MM.1S (cell line): Measurements from ENCODE around the gene ACTRT3.

ENCODE experiments used
- DNase-seq: peaks from one replicate; pipeline ENCODE4 v3.0.0-alpha.2; 2015
- H2AFZ ChIP-seq: fragments of 300-600 bp; sonication (generic); 2 replicates; pipeline ENCODE4 v1.6.0; 2016; ENCODE audit warnings: antibody characterized with exemption, low read length
- H3F3A ChIP-seq: fragments of 300-600 bp; sonication (generic); 2 replicates; pipeline ENCODE4 v1.6.1; 2016; ENCODE audit warnings: mild to moderate bottlenecking, antibody characterized with exemption, low read length, moderate library complexity, mixed read lengths; ENCODE audit not compliant: insufficient read depth
- H3K27ac ChIP-seq: fragments of 300-600 bp; sonication (generic); 2 replicates; pipeline ENCODE4 v1.5.1; 2016; ENCODE audit warnings: mild to moderate bottlenecking, low read length
- H3K27me3 ChIP-seq: fragments of 300-600 bp; sonication (generic); replicated peaks from 2 replicates; pipeline ENCODE4 v1.6.0; 2016; ENCODE audit warnings: low read length; ENCODE audit not compliant: insufficient read depth
- H3K36me3 ChIP-seq: fragments of 300-600 bp; sonication (generic); replicated peaks from 2 replicates; pipeline ENCODE4 v1.6.1; 2016; ENCODE audit warnings: mild to moderate bottlenecking, low read length, mixed read lengths; ENCODE audit not compliant: insufficient read depth
- H3K4me1 ChIP-seq: fragments of 300-600 bp; sonication (generic); 2 replicates; pipeline ENCODE4 v1.6.1; 2016; ENCODE audit warnings: low read length, mixed read lengths
- H3K4me2 ChIP-seq: fragments of 300-600 bp; sonication (generic); 2 replicates; pipeline ENCODE4 v1.6.0; 2016; ENCODE audit warnings: low read depth, low read length
- H3K4me3 ChIP-seq: fragments of 300-600 bp; sonication (generic); 2 replicates; pipeline ENCODE4 v1.5.1; 2016; ENCODE audit warnings: low read length, mixed read lengths
- H3K79me2 ChIP-seq: fragments of 300-600 bp; sonication (generic); 2 replicates; pipeline ENCODE4 v1.6.1; 2016; ENCODE audit warnings: mixed run types, low read length, mixed read lengths
- H3K9ac ChIP-seq: fragments of 300-600 bp; sonication (generic); 2 replicates; pipeline ENCODE4 v1.6.1; 2016; ENCODE audit warnings: low read length, mixed read lengths
- H3K9me2 ChIP-seq: fragments of 300-600 bp; sonication (generic); replicated peaks from 2 replicates; pipeline ENCODE4 v1.6.1; 2016; ENCODE audit warnings: mild to moderate bottlenecking, low read length, mixed read lengths; ENCODE audit not compliant: insufficient read depth
- H3K9me3 ChIP-seq: fragments of 300-600 bp; sonication (generic); replicated peaks from 2 replicates; pipeline ENCODE4 v1.6.1; 2016; ENCODE audit warnings: mild to moderate bottlenecking, low read length, mixed read lengths; ENCODE audit not compliant: insufficient read depth
- H4K20me1 ChIP-seq: fragments of 300-600 bp; sonication (generic); 2 replicates; pipeline ENCODE4 v1.6.1; 2016; ENCODE audit warnings: mild to moderate bottlenecking, low read length, moderate library complexity, mixed read lengths; ENCODE audit not compliant: insufficient read depth
- CTCF ChIP-seq: fragments of 300-600 bp; sonication (generic); IDR thresholded peaks from 2 replicates; pipeline ENCODE4 v1.5.1; 2016; ENCODE audit warnings: antibody characterized with exemption, low read length, mixed read lengths
- EZH2 ChIP-seq: fragments of 300-600 bp; sonication (generic); optimal IDR thresholded peaks from 2 replicates; pipeline ENCODE3; 2017; ENCODE audit warnings: low read depth, mild to moderate bottlenecking, antibody characterized with exemption, low read length, mixed read lengths
- EZH2phosphoT487 ChIP-seq: fragments of 300-600 bp; sonication (generic); IDR thresholded peaks from 2 replicates; pipeline ENCODE4 v1.6.1; 2018; ENCODE audit warnings: antibody characterized with exemption, low read length

The ACTRT3 gene

GRCh38 chr3:169755488-169755887 lies 13.9 kb downstream of the ACTRT3 start:
- DNase-seq, result no peak
- Histone ChIP-seq H3K79me2 (no peaks in the 10 kb centered on the region), H3F3A (no peaks in the 10 kb centered on the region), H3K27ac (no peak overlapping the region), H3K36me3 (no peaks in the 10 kb centered on the region), H3K9ac (no peak overlapping the region), H3K27me3 (no peaks in the 10 kb centered on the region), H3K4me3 (no peak overlapping the region), H3K9me3 (no peaks in the 10 kb centered on the region), H3K9me2 (no peaks in the 10 kb centered on the region), H3K4me1 (peaks cover 12% of the 10 kb centered on the region), H2AFZ (no peak overlapping the region), H3K4me2 (no peak overlapping the region), H4K20me1 (no peaks in the 10 kb centered on the region)
- no peak for TF ChIP-seq EZH2phosphoT487
- no peak for TF ChIP-seq EZH2
- no peak for TF ChIP-seq CTCF

- Histone ChIP-seq H3K9ac (no peak overlapping the region), H4K20me1 (no peaks in the 10 kb centered on the region), H3K27ac (no peak overlapping the region), H3K4me2 (no peak overlapping the region), H3K9me2 (no peaks in the 10 kb centered on the region), H3K9me3 (no peaks in the 10 kb centered on the region), H3F3A (no peaks in the 10 kb centered on the region), H3K36me3 (no peaks in the 10 kb centered on the region), H3K79me2 (no peaks in the 10 kb centered on the region), H2AFZ (no peak overlapping the region), H3K27me3 (no peaks in the 10 kb centered on the region), H3K4me3 (no peak overlapping the region), H3K4me1 (peaks cover 12% of the 10 kb centered on the region)
- TF ChIP-seq EZH2phosphoT487 (no peak), EZH2 (no peak), CTCF (no peak)
- DNase-seq, result no peak
Measured at GRCh38 chr3:169754711-169755110, 14.7 kb downstream of the ACTRT3 start.

GRCh38 chr3:169751875-169752274 lies 17.5 kb downstream of the ACTRT3 start:
- Histone ChIP-seq H3K79me2 (no peaks in the 10 kb centered on the region), H3F3A (peaks cover 3% of the 10 kb centered on the region; the same call in 1 of the 2 replicates), H3K4me3 (no peak overlapping the region), H2AFZ (no peak overlapping the region), H3K36me3 (no peaks in the 10 kb centered on the region), H3K27me3 (no peaks in the 10 kb centered on the region), H3K4me1 (peaks cover 5% of the 10 kb centered on the region), H3K4me2 (no peak overlapping the region), H3K9me3 (no peaks in the 10 kb centered on the region), H3K9me2 (no peaks in the 10 kb centered on the region), H3K27ac (no peak overlapping the region), H4K20me1 (no peaks in the 10 kb centered on the region), H3K9ac (no peak overlapping the region)
- no peak for DNase-seq
- TF ChIP-seq EZH2phosphoT487 (no peak), CTCF (no peak)
